Endothelial cell of umbilical vein (primary cell): ENCODE measurements around the gene CD81. TPM values are rescaled to one million over a fixed set of nuclear protein-coding genes. Genes with fewer than 3 reads are reported as not detected.

Experiments
- BruUV-seq: library from RNA; stranded (reverse); fragments of 400-500 nt; replicated peaks from 2 replicates; lab custom pipeline; 2021; lab: Mats Ljungman, UMichigan
- CTCF ChIA-PET: fragments of 300-600, 350-600 bp; sonication (Branson Sonifier 250); formaldehyde crosslinking; loops from one replicate; lab custom pipeline; 2021; ENCODE audit warnings: antibody characterized with exemption, inconsistent platforms; lab: Charles Lee
- POLR2A ChIA-PET: fragments of 300-600, 350-600 bp; sonication (Branson Sonifier 250); formaldehyde crosslinking; loops from one replicate; lab custom pipeline; 2021; ENCODE audit warnings: antibody characterized with exemption, inconsistent platforms; lab: Charles Lee
- DNase-seq: peaks from one replicate; pipeline ENCODE4 v3.0.0-alpha.2; 2011; ENCODE audit warnings: low read depth, low spot score
- FAIRE-seq: peaks from 2 replicates; lab custom pipeline; 2011; peaks lifted over from hg19 to GRCh38; lab: Jason Lieb, UNC
- H2AFZ ChIP-seq: 2 replicates; pipeline ENCODE4 v1.6.0; 2012; ENCODE audit warnings: low read depth, low read length, control low read depth, inconsistent platforms
- H3K27ac ChIP-seq: 2 replicates; pipeline ENCODE4 v1.5.1; 2011; ENCODE audit warnings: low read depth, mild to moderate bottlenecking, control low read depth, low read length, moderate library complexity; ENCODE audit not compliant: insufficient read depth
- H3K27me3 ChIP-seq, 2 experiments: 2 replicates each; pipeline versions ENCODE4 v1.6.0 to v1.6.1; 2011; ENCODE audit warnings: low read length in 2 of 2, mixed read lengths in 1 of 2; ENCODE audit not compliant: control insufficient read depth in 2 of 2, insufficient read depth in 2 of 2
- H3K36me3 ChIP-seq, 2 experiments: 2 replicates in 1 of 2; 3 replicates in 1 of 2; pipeline ENCODE4 v1.5.1; 2011; ENCODE audit warnings: low read length in 2 of 2, mild to moderate bottlenecking in 1 of 2, moderate library complexity in 1 of 2; ENCODE audit not compliant: control insufficient read depth in 2 of 2, insufficient read depth in 2 of 2; ENCODE audit errors: extremely low read depth in 1 of 2
- H3K4me1 ChIP-seq: 3 replicates; pipeline ENCODE4 v1.5.1; 2011; ENCODE audit warnings: mild to moderate bottlenecking, low read length; ENCODE audit not compliant: control insufficient read depth, insufficient read depth; ENCODE audit errors: extremely low read depth
- H3K4me2 ChIP-seq: 2 replicates; pipeline ENCODE4 v1.6.1; 2011; ENCODE audit warnings: low read length, control low read depth, mixed read lengths; ENCODE audit not compliant: insufficient read depth
- H3K4me3 ChIP-seq, 3 experiments: fragments of 200-600 bp in 1 of 3; sonication (generic), shearing (Covaris generic) in 1 of 3; replicated peaks in 1 of 3; 2 replicates each; pipeline ENCODE4 v1.5.1; 2011 to 2016; ENCODE audit warnings: control low read depth in 3 of 3, low read length in 3 of 3, mild to moderate bottlenecking in 2 of 3, inconsistent platforms in 1 of 3, low read depth in 1 of 3, moderate library complexity in 1 of 3; ENCODE audit not compliant: insufficient read depth in 1 of 3
- H3K79me2 ChIP-seq: 2 replicates; pipeline ENCODE4 v1.6.0; 2012; ENCODE audit warnings: low read length, inconsistent platforms; ENCODE audit not compliant: control insufficient read depth, insufficient read depth
- H3K9ac ChIP-seq: replicated peaks from 2 replicates; pipeline ENCODE3; 2011; ENCODE audit warnings: low read length, control low read depth; ENCODE audit not compliant: insufficient read depth; ENCODE audit errors: extremely low read depth
- H3K9me1 ChIP-seq: replicated peaks from 3 replicates; pipeline ENCODE4 v1.6.0; 2011; ENCODE audit warnings: mild to moderate bottlenecking, low read length; ENCODE audit not compliant: control insufficient read depth, insufficient read depth; ENCODE audit errors: extremely low read depth
- H3K9me3 ChIP-seq: replicated peaks from 2 replicates; pipeline ENCODE4 v1.5.1; 2012; ENCODE audit warnings: low read length, inconsistent platforms; ENCODE audit not compliant: control insufficient read depth, insufficient read depth
- H4K20me1 ChIP-seq: replicated peaks from 2 replicates; pipeline ENCODE3; 2011; ENCODE audit warnings: mild to moderate bottlenecking, low read length; ENCODE audit not compliant: control insufficient read depth, insufficient read depth; ENCODE audit errors: extremely low read depth
- CTCF ChIP-seq, 2 donors: IDR thresholded peaks; 1 replicate in 1 of 2; 2 replicates in 1 of 2; pipeline ENCODE4 v1.5.1; 2011; ENCODE audit warnings: low read length in 2 of 2, mild to moderate bottlenecking in 2 of 2, moderate library complexity in 2 of 2, control low read depth in 1 of 2, inconsistent platforms in 1 of 2, low read depth in 1 of 2; ENCODE audit not compliant: insufficient read depth in 1 of 2; ENCODE audit errors: extremely low read depth in 1 of 2
- EZH2 ChIP-seq: IDR thresholded peaks from 2 replicates; pipeline ENCODE4 v1.6.1; 2012; ENCODE audit warnings: borderline replicate concordance, low read depth, mild to moderate bottlenecking, moderate library complexity, low read length, inconsistent platforms; ENCODE audit not compliant: severe bottlenecking
- FOS ChIP-seq: IDR thresholded peaks from 2 replicates; pipeline ENCODE4 v1.6.1; 2011; ENCODE audit warnings: mild to moderate bottlenecking, low read length, moderate library complexity, borderline replicate concordance; ENCODE audit not compliant: insufficient read depth
- GATA2 ChIP-seq: IDR thresholded peaks from 2 replicates; pipeline ENCODE4 v1.7.0; 2011; ENCODE audit warnings: low read depth, mild to moderate bottlenecking, moderate library complexity, mixed read lengths, low read length; ENCODE audit not compliant: insufficient read length, insufficient read depth
- JUN ChIP-seq: IDR thresholded peaks from 2 replicates; pipeline ENCODE4 v1.6.1; 2011; ENCODE audit warnings: borderline replicate concordance, low read depth; ENCODE audit not compliant: insufficient read length, insufficient read depth
- MYC ChIP-seq: IDR thresholded peaks from one replicate; pipeline ENCODE4 v1.6.1; 2011; ENCODE audit warnings: mild to moderate bottlenecking, low read depth, low read length
- POLR2A ChIP-seq: IDR thresholded peaks from 2 replicates; pipeline ENCODE4 v1.6.1; 2012; ENCODE audit warnings: low read depth, mild to moderate bottlenecking, control low read depth, low read length
- POLR2AphosphoS5 ChIP-seq: IDR thresholded peaks from 2 replicates; pipeline ENCODE4 v1.6.1; 2012; ENCODE audit warnings: low read depth, mild to moderate bottlenecking, control low read depth, low read length, moderate library complexity; ENCODE audit not compliant: insufficient read depth
- dilution Hi-C: fragments of 300-500 bp; cut with MboI; formaldehyde crosslinking; loops from one replicate; pipeline ENCODE4 v1.15.0; 2019; ENCODE audit warnings: low sequenced_read_pairs; ENCODE audit not compliant: extremely low pct_ligation_motif_present
- intact Hi-C: fragments of 100-400 bp; cut with micrococcal nuclease; formaldehyde crosslinking; loops from one replicate; pipeline ENCODE4 v1.10.0; 2022
- polyA plus RNA-seq, 4 experiments: library from polyadenylated mRNA; depleted of rRNA in 3 of 4; stranded (reverse) in 3 of 4; unstranded in 1 of 4; fragments of >200 nt; gene quantifications; 2 replicates each; pipeline versions ENCODE4 v1.2.1 to v1.2.3, GENCODE V29; 2011 to 2012; ENCODE audit warnings: missing spikeins in 1 of 4
- total RNA-seq: library from RNA; stranded (reverse); gene quantifications from 2 replicates; pipeline ENCODE4 v1.2.3, GENCODE V29; 2021
- TF ChIP-seq, protein P1 (sequence below): IDR thresholded peaks from 2 replicates; pipeline ENCODE4 v1.6.1; 2011; ENCODE audit not compliant: insufficient read depth, insufficient read length

The CD81 gene
- total and polyA plus RNA-seq, 2 donors (not counting 3 experiments of a cell fraction or from before 2014, with no cell fraction given), result 409 to 802 TPM

DNA sequence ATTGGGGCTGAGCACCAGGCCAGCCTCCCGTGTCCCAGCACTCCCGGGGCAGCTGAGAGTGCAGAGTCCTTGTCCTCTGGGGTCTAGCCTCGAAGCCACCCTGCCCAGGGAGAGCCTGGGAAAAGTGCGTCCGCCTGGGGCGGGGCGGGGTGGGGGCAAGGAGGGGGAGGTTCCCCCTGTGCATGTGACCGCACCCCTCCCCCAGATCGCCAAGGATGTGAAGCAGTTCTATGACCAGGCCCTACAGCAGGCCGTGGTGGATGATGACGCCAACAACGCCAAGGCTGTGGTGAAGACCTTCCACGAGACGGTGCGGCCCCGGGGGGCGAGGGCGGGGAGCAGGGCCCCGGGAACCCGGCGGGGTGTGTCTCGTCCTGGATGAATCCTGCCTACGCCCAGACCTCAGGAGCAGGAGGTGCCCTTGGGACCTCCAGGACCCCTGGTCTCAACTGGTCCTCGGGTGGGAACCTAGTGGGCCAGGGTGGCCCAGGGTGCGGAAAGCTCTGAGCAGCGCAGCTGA, 18.2 kb downstream of the CD81 start:
- FAIRE-seq (no peak), DNase-seq (no peak)
- Histone ChIP-seq H3K4me1 (peaks cover 8% of the 10 kb centered on the region), H2AFZ (no peak overlapping the region), H3K9ac (no peak overlapping the region), H3K4me2 (no peak overlapping the region), H3K4me3 (no peak overlapping the region), H3K27ac (no peak overlapping the region), H3K27me3 (no peaks in the 10 kb centered on the region), H3K79me2 (peaks cover 28% of the 10 kb centered on the region), H3K9me1 (no peaks in the 10 kb centered on the region), H4K20me1 (no peaks in the 10 kb centered on the region), H3K36me3 (peaks cover 7 to 42% of the 10 kb centered on the region in 2 experiments), H3K9me3 (no peaks in the 10 kb centered on the region)
- no TSS peak for BruUV-seq
- no peak for TF ChIP-seq EZH2
- no peak for TF ChIP-seq POLR2A
- TF ChIP-seq POLR2AphosphoS5, result no peak
- no peak for TF ChIP-seq FOS
- TF ChIP-seq MYC, result no peak
- TF ChIP-seq GATA2, result no peak
- no peak for TF ChIP-seq JUN
- TF ChIP-seq, protein P1, sequence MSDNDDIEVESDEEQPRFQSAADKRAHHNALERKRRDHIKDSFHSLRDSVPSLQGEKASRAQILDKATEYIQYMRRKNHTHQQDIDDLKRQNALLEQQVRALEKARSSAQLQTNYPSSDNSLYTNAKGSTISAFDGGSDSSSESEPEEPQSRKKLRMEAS, result no peak
- no peak for TF ChIP-seq CTCF (IDR thresholded peaks at IDR 0.05; ENCODE audit: extremely low read depth in 1 of 2, insufficient read depth in 1 of 2, low read depth in 1 of 2, low read length in 2 of 2)
- intact Hi-C loops (no loop called here), dilution Hi-C loops (no loop called here)
- ChIA-PET POLR2A (no interaction called here), CTCF (no interaction called here)
